DND-41 (cell line): ENCODE results near the gene SAMM50.

ENCODE experiments used
- EZH2 ChIP-seq: IDR thresholded peaks from 3 replicates; pipeline ENCODE4 v1.6.1; 2012; ENCODE audit warnings: borderline replicate concordance, low read depth, mild to moderate bottlenecking, moderate library complexity, low read length, inconsistent platforms; ENCODE audit not compliant: severe bottlenecking
- TF ChIP-seq, protein P1 (sequence below): IDR thresholded peaks from 2 replicates; pipeline ENCODE4 v1.5.1; 2012; ENCODE audit warnings: borderline replicate concordance, low read length, moderate library complexity, mild to moderate bottlenecking; ENCODE audit not compliant: poor library complexity, severe bottlenecking; ENCODE audit errors: extremely low read depth

- TF ChIP-seq, protein P1, sequence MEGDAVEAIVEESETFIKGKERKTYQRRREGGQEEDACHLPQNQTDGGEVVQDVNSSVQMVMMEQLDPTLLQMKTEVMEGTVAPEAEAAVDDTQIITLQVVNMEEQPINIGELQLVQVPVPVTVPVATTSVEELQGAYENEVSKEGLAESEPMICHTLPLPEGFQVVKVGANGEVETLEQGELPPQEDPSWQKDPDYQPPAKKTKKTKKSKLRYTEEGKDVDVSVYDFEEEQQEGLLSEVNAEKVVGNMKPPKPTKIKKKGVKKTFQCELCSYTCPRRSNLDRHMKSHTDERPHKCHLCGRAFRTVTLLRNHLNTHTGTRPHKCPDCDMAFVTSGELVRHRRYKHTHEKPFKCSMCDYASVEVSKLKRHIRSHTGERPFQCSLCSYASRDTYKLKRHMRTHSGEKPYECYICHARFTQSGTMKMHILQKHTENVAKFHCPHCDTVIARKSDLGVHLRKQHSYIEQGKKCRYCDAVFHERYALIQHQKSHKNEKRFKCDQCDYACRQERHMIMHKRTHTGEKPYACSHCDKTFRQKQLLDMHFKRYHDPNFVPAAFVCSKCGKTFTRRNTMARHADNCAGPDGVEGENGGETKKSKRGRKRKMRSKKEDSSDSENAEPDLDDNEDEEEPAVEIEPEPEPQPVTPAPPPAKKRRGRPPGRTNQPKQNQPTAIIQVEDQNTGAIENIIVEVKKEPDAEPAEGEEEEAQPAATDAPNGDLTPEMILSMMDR = no peak
- no peak for TF ChIP-seq EZH2
These were observed 34.8 kb downstream of the SAMM50 start for GRCh38 chr22:43990044-43990443.
